Gastroesophageal sphincter (tissue), 4 donors: Measurements from ENCODE around the gene CHST15. TPM values are rescaled to one million over a fixed set of nuclear protein-coding genes. Genes with fewer than 3 reads are reported as not detected.

Source experiments
- ATAC-seq: fragments of 150-250 bp; one replicate; pipeline ENCODE4 v1.9.1; 2016; ENCODE audit warnings: mild to moderate bottlenecking, moderate library complexity
- H3K27ac ChIP-seq, 4 donors: fragments of 200-600 bp; sonication (generic) in 3 of 4; 1 replicate in 3 of 4; 2 replicates in 1 of 4; pipeline ENCODE4 v1.5.1; 2016 to 2019
- H3K27me3 ChIP-seq: fragments of 200-600 bp; sonication (generic); one replicate; pipeline ENCODE4 v1.5.1; 2019
- H3K36me3 ChIP-seq, 2 donors: fragments of 200-600 bp; sonication (generic); one replicate each; pipeline ENCODE4 v1.5.1; 2019; ENCODE audit warnings: control low read depth in 1 of 2
- H3K4me1 ChIP-seq, 3 donors: fragments of 200-600 bp; sonication (generic); 1 replicate in 2 of 3; 2 replicates in 1 of 3; pipeline ENCODE4 v1.5.1; 2016 to 2019; ENCODE audit warnings: control low read depth in 2 of 3
- H3K4me3 ChIP-seq, 2 donors: fragments of 200-600 bp; sonication (generic); one replicate each; pipeline ENCODE4 v1.5.1; 2019; ENCODE audit warnings: mild to moderate bottlenecking in 1 of 2, moderate library complexity in 1 of 2
- H3K9me3 ChIP-seq, 3 donors: fragments of 200-600 bp; sonication (generic); one replicate each; pipeline ENCODE4 v1.5.1; 2017 to 2019; ENCODE audit warnings: control low read depth in 2 of 3
- CTCF ChIP-seq, 4 experiments: fragments of 200-600 bp in 2 of 4; fragments of 450-650 bp in 2 of 4; sonication (generic) in 1 of 4; IDR thresholded peaks; one replicate each; pipeline ENCODE4 v1.5.1; 2017 to 2019; ENCODE audit warnings: antibody characterized with exemption in 4 of 4, mild to moderate bottlenecking in 2 of 4, moderate library complexity in 2 of 4
- EP300 ChIP-seq: sonication (generic); formaldehyde crosslinking; IDR thresholded peaks from one replicate; pipeline ENCODE4 v1.6.1; 2017; ENCODE audit warnings: antibody characterized with exemption, mild to moderate bottlenecking
- POLR2A ChIP-seq, 2 donors: fragments of 450-650 bp; IDR thresholded peaks; one replicate each; pipeline ENCODE4 v1.6.1; 2017; ENCODE audit warnings: antibody characterized with exemption in 2 of 2, mild to moderate bottlenecking in 2 of 2, moderate library complexity in 1 of 2
- POLR2AphosphoS5 ChIP-seq: sonication (generic); formaldehyde crosslinking; IDR thresholded peaks from one replicate; pipeline ENCODE4 v1.6.1; 2017; ENCODE audit warnings: antibody characterized with exemption
- WGBS, 2 donors: methylation state at CpG; one replicate each; pipeline ENCODE4 v1.1.5; 2018; ENCODE audit warnings: low coverage in 1 of 2; 5-methylcytosine and 5-hydroxymethylcytosine counted together
- total RNA-seq, 4 donors: library from RNA; depleted of rRNA; stranded (reverse); fragments of >200 nt; gene quantifications; one replicate each; pipeline ENCODE4 v1.1.0, GENCODE V29; 2016

CHST15 gene
- total RNA-seq, 4 donors from 2014 or later = 63.5 to 87.5 (median 74.3) TPM

GRCh38 chr10:124077208-124077993 is 16.0 kb downstream of the CHST15 start:
- ATAC-seq = no peak
- no peaks in the 10 kb centered on the region for H3K36me3 ChIP-seq
- no peak overlapping the region for H3K4me3 ChIP-seq
- H3K4me1 ChIP-seq = peaks cover 5 to 97% (median 23%) of the 10 kb centered on the region in 3 donors
- TF ChIP-seq POLR2A (IDR thresholded peaks at IDR 0.05) (no peak), CTCF (IDR thresholded peaks at IDR 0.05) (no peak), POLR2AphosphoS5 (no peak), EP300 (no peak)
- H3K9me3 ChIP-seq = no peaks in the 10 kb centered on the region
- 56 to 77% methylated on average over 8 to 10 of the region's 12 CpGs for WGBS, 2 donors
- peak overlapping the region in 3 of 4 donors; percentile 21 to 69 (median 53) for H3K27ac ChIP-seq
- H3K27me3 ChIP-seq = no peaks in the 10 kb centered on the region

- Histone ChIP-seq H3K4me1 (peaks cover 5 to 98% (median 23%) of the 10 kb centered on the region in 3 donors), H3K27ac (peak overlapping the region in 3 of 4 donors; percentile 66 to 69 (median 69)), H3K36me3 (no peaks in the 10 kb centered on the region), H3K4me3 (no peak overlapping the region), H3K9me3 (no peaks in the 10 kb centered on the region), H3K27me3 (no peaks in the 10 kb centered on the region)
- ATAC-seq = no peak
- WGBS, 2 donors = 53 to 97% methylated on average over 3 to 6 of the region's 9 CpGs
- TF ChIP-seq POLR2A (IDR thresholded peaks at IDR 0.05) (no peak), EP300 (no peak), CTCF (IDR thresholded peaks at IDR 0.05) (no peak), POLR2AphosphoS5 (no peak)
Observed at GRCh38 chr10:124076148-124076733, 17.2 kb downstream of the CHST15 start.

GRCh38 chr10:124075231-124075955 is 18.0 kb downstream of the CHST15 start:
- Histone ChIP-seq H3K9me3 (no peaks in the 10 kb centered on the region), H3K36me3 (no peaks in the 10 kb centered on the region), H3K27ac (peak overlapping the region in 3 of 4 donors; percentile 66 to 69 (median 69)), H3K4me1 (peaks cover 5 to 98% (median 23%) of the 10 kb centered on the region in 3 donors), H3K27me3 (no peaks in the 10 kb centered on the region), H3K4me3 (no peak overlapping the region)
- WGBS, 2 donors = 7 to 38% methylated on average over 3 to 8 of the region's 12 CpGs
- TF ChIP-seq EP300 (no peak), POLR2AphosphoS5 (no peak), POLR2A (IDR thresholded peaks at IDR 0.05) (no peak), CTCF (IDR thresholded peaks at IDR 0.05) (no peak)
- ATAC-seq = no peak

GRCh38 chr10:124074501-124075109 is 18.8 kb downstream of the CHST15 start:
- no peak overlapping the region for H3K4me3 ChIP-seq
- 83% methylated on average over 11 of the region's 12 CpGs; no CpG with 5 or more reads in 1 of the 2 donors for WGBS, 2 donors
- TF ChIP-seq EP300 (no peak), POLR2A (IDR thresholded peaks at IDR 0.05) (no peak), CTCF (IDR thresholded peaks at IDR 0.05) (no peak), POLR2AphosphoS5 (no peak)
- peak overlapping the region in 2 of 4 donors; percentile 69 for H3K27ac ChIP-seq
- H3K4me1 ChIP-seq = peaks cover 5 to 98% (median 23%) of the 10 kb centered on the region in 3 donors
- ATAC-seq = no peak
- no peaks in the 10 kb centered on the region for H3K36me3 ChIP-seq
- H3K27me3 ChIP-seq = no peaks in the 10 kb centered on the region
- H3K9me3 ChIP-seq = no peaks in the 10 kb centered on the region
